HepG2 (cell line): ENCODE measurements around the gene TFAP2E. TPM values are rescaled to one million over a fixed set of nuclear protein-coding genes. Genes with fewer than 3 reads are reported as not detected.

ENCODE experiments used
- ATAC-seq: fragments of 200-7000 bp; cut with Tn5 transposase; 3 replicates; pipeline ENCODE4 v1.9.1; 2020; ENCODE audit warnings: mild to moderate bottlenecking, moderate library complexity
- BruUV-seq: library from RNA; stranded (reverse); fragments of 400-500 nt; replicated peaks from 2 replicates; lab custom pipeline; 2021; lab: Mats Ljungman, UMichigan
- CTCF ChIA-PET: fragments of 300-600 bp; formaldehyde crosslinking; extraction: SDS; loops from one replicate; lab custom pipeline; 2021; ENCODE audit warnings: low total read pairs, inconsistent platforms, low intra/inter-chr PET ratio; lab: Yijun Ruan, JAX
- POLR2A ChIA-PET: fragments of 350-600 bp; sonication (Branson Sonifier 250); formaldehyde crosslinking; loops from one replicate; lab custom pipeline; 2020; ENCODE audit warnings: antibody characterized with exemption, inconsistent platforms; lab: Yijun Ruan, JAX
- DNase-seq: peaks from one replicate; pipeline ENCODE4 v3.0.0-alpha.2; 2015; ENCODE audit warnings: low spot score
- FAIRE-seq: peaks from 3 replicates; lab custom pipeline; 2011; peaks lifted over from hg19 to GRCh38; lab: Jason Lieb, UNC
- H2AFZ ChIP-seq: one replicate; pipeline ENCODE4 v1.6.1; 2011; ENCODE audit warnings: low read length, inconsistent platforms
- H3K27ac ChIP-seq: fragments of 300-600 bp; 3 replicates; pipeline ENCODE4 v1.8.0; 2011; ENCODE audit warnings: mixed run types, mild to moderate bottlenecking, mixed read lengths, low read length, inconsistent platforms; ENCODE audit not compliant: insufficient read depth; ENCODE audit errors: extremely low read length
- H3K27me3 ChIP-seq, 2 experiments: fragments of 200-600 bp in 1 of 2; 2 replicates in 1 of 2; 3 replicates in 1 of 2; pipeline versions ENCODE4 v1.6.0 to v1.8.0; 2011; ENCODE audit warnings: low read length in 2 of 2, mild to moderate bottlenecking in 2 of 2, moderate library complexity in 2 of 2, inconsistent platforms in 1 of 2; ENCODE audit not compliant: insufficient read depth in 2 of 2, control insufficient read depth in 1 of 2
- H3K36me3 ChIP-seq, 2 experiments: fragments of 200-600 bp in 1 of 2; replicated peaks in 1 of 2; 2 replicates in 1 of 2; 3 replicates in 1 of 2; pipeline versions ENCODE4 v1.5.1 to v1.8.0; 2011; ENCODE audit warnings: low read length in 2 of 2, inconsistent platforms in 1 of 2; ENCODE audit not compliant: insufficient read depth in 2 of 2, control insufficient read depth in 1 of 2
- H3K4me1 ChIP-seq: 2 replicates; pipeline ENCODE4 v1.5.1; 2012; ENCODE audit warnings: low read length, inconsistent platforms; ENCODE audit not compliant: insufficient read depth
- H3K4me2 ChIP-seq: 2 replicates; pipeline ENCODE4 v1.6.0; 2011; ENCODE audit warnings: low read depth, low read length, inconsistent platforms
- H3K4me3 ChIP-seq, 3 experiments: fragments of 200-600 bp in 1 of 3; sonication (generic), shearing (Covaris generic) in 1 of 3; replicated peaks in 1 of 3; 2 replicates each; pipeline ENCODE4 v1.5.1; 2011 to 2016; ENCODE audit warnings: low read length in 3 of 3, inconsistent platforms in 2 of 3, low read depth in 2 of 3, mild to moderate bottlenecking in 2 of 3, control low read depth in 1 of 3, mixed read lengths in 1 of 3; ENCODE audit not compliant: insufficient read depth in 1 of 3
- H3K79me2 ChIP-seq: one replicate; pipeline ENCODE4 v1.6.1; 2011; ENCODE audit warnings: low read length, inconsistent platforms; ENCODE audit not compliant: insufficient read depth
- H3K9ac ChIP-seq: 2 replicates; pipeline ENCODE4 v1.6.0; 2011; ENCODE audit warnings: mild to moderate bottlenecking, low read depth, low read length, inconsistent platforms; ENCODE audit not compliant: insufficient read depth
- H3K9me3 ChIP-seq: 2 replicates; pipeline ENCODE4 v1.5.1; 2012; ENCODE audit warnings: mild to moderate bottlenecking, low read length
- H4K20me1 ChIP-seq: 2 replicates; pipeline ENCODE4 v1.6.0; 2011; ENCODE audit warnings: inconsistent platforms, mild to moderate bottlenecking, low read length, moderate library complexity; ENCODE audit not compliant: insufficient read depth
- CBFB ChIP-seq: sonication (generic); formaldehyde crosslinking; IDR thresholded peaks from 2 replicates; pipeline ENCODE4 v1.4.0; 2020; ENCODE audit warnings: missing genetic modification reagents
- FOXO1 ChIP-seq: sonication (generic); formaldehyde crosslinking; IDR thresholded peaks from 2 replicates; pipeline ENCODE4 v1.4.0; 2020; ENCODE audit warnings: missing genetic modification reagents
- GTF3A ChIP-seq: sonication (generic); formaldehyde crosslinking; conservative IDR thresholded peaks from 2 replicates; pipeline ENCODE4 v1.4.0; 2020; ENCODE audit warnings: mild to moderate bottlenecking, missing genetic modification reagents
- HOXA9 ChIP-seq: sonication (generic); formaldehyde crosslinking; IDR thresholded peaks from 2 replicates; pipeline ENCODE4 v1.8.1; 2022; ENCODE audit warnings: missing genetic modification reagents, mild to moderate bottlenecking, moderate library complexity, borderline replicate concordance
- HOXD1 ChIP-seq: sonication (generic); formaldehyde crosslinking; IDR thresholded peaks from 2 replicates; pipeline ENCODE4 v1.5.0; 2020; ENCODE audit warnings: missing genetic modification reagents
- KDM2A ChIP-seq: sonication (generic); formaldehyde crosslinking; IDR thresholded peaks from 2 replicates; pipeline ENCODE4 v1.4.0; 2020; ENCODE audit warnings: low read depth, missing genetic modification reagents, borderline replicate concordance
- PHF8 ChIP-seq: sonication (generic); formaldehyde crosslinking; IDR thresholded peaks from 2 replicates; pipeline ENCODE4 v1.5.0; 2020; ENCODE audit warnings: missing genetic modification reagents
- PRPF4 ChIP-seq: fragments of 200-400 bp; formaldehyde crosslinking; IDR thresholded peaks from 2 replicates; pipeline ENCODE4 v1.6.1; 2016; ENCODE audit warnings: low read length, low read depth; ENCODE audit not compliant: poor library complexity, severe bottlenecking
- SRY ChIP-seq: sonication (generic); formaldehyde crosslinking; IDR thresholded peaks from 2 replicates; pipeline ENCODE4 v1.8.0; 2022; ENCODE audit warnings: mild to moderate bottlenecking, missing genetic modification reagents
- XRCC5 ChIP-seq: fragments of 200-400 bp; formaldehyde crosslinking; optimal IDR thresholded peaks from 2 replicates; pipeline ENCODE3; 2017; ENCODE audit warnings: mild to moderate bottlenecking, low read length
- ZNF614 ChIP-seq: IDR thresholded peaks from 2 replicates; pipeline ENCODE4 v1.6.1; 2018; ENCODE audit warnings: missing biosample characterization, missing genetic modification reagents, inconsistent platforms, borderline replicate concordance
- ZNF720 ChIP-seq: sonication (generic); formaldehyde crosslinking; IDR thresholded peaks from 2 replicates; pipeline ENCODE4 v1.4.0; 2020; ENCODE audit warnings: missing genetic modification reagents
- ZNF777 ChIP-seq: sonication (generic); formaldehyde crosslinking; IDR thresholded peaks from 2 replicates; pipeline ENCODE4 v1.4.0; 2020; ENCODE audit warnings: missing genetic modification reagents
- WGBS: methylation state at CpG from one replicate; pipeline ENCODE4 v1.1.6; 2017; ENCODE audit warnings: low lambda C conversion rate; 5-methylcytosine and 5-hydroxymethylcytosine counted together
- in situ Hi-C: cut with HindIII; loops from 2 replicates; pipeline ENCODE4 v1.10.0; 2017; ENCODE audit warnings: low pct_unique_long_range_greater_than_20kb; ENCODE audit not compliant: extremely low pct_ligation_motif_present
- intact Hi-C: fragments of 100-400 bp; cut with micrococcal nuclease; formaldehyde crosslinking; loops from one replicate; pipeline ENCODE4 v1.10.0; 2022; ENCODE audit not compliant: unreplicated experiment
- polyA plus RNA-seq, 8 experiments: library from polyadenylated mRNA; depleted of rRNA in 3 of 8; stranded (reverse) in 7 of 8; unstranded in 1 of 8; fragments of >200 nt; fragmentation: Illumina TruSeq in 4 of 8; extraction: Trizol in 4 of 8; gene quantifications; 2 replicates each; pipeline versions ENCODE4 v1.2.1 to v1.2.3, GENCODE V29; 2011 to 2016; ENCODE audit warnings: low read depth in 4 of 8, missing spikeins in 1 of 8, mixed read lengths in 1 of 8; ENCODE audit not compliant: insufficient read depth in 1 of 8
- total RNA-seq, 5 experiments: library from RNA; depleted of rRNA; stranded (reverse); fragments of >200 nt; fragmentation: Illumina TruSeq; extraction: Trizol; gene quantifications; 2 replicates each; pipeline ENCODE4 v1.2.3, GENCODE V29; 2016; ENCODE audit warnings: low read depth in 1 of 5
- TF ChIP-seq, protein P1 (sequence below): sonication (generic); formaldehyde crosslinking; IDR thresholded peaks from 2 replicates; pipeline ENCODE4 v1.4.0; 2020; ENCODE audit warnings: mild to moderate bottlenecking, missing genetic modification reagents
- TF ChIP-seq, protein P2 (sequence below): sonication (generic); formaldehyde crosslinking; IDR thresholded peaks from 2 replicates; pipeline ENCODE4 v1.4.0; 2020; ENCODE audit warnings: missing genetic modification reagents, mild to moderate bottlenecking, borderline replicate concordance
- TF ChIP-seq, protein P3 (sequence below): sonication (generic); formaldehyde crosslinking; IDR thresholded peaks from 2 replicates; pipeline ENCODE4 v1.5.0; 2020; ENCODE audit warnings: mild to moderate bottlenecking, missing genetic modification reagents, moderate library complexity

Gene TFAP2E
- total and polyA plus RNA-seq, 2 of the 13 experiments (the other 11 are each of a cell fraction or from before 2014, with no cell fraction given), result 0.31 to 0.41 TPM

DNA sequence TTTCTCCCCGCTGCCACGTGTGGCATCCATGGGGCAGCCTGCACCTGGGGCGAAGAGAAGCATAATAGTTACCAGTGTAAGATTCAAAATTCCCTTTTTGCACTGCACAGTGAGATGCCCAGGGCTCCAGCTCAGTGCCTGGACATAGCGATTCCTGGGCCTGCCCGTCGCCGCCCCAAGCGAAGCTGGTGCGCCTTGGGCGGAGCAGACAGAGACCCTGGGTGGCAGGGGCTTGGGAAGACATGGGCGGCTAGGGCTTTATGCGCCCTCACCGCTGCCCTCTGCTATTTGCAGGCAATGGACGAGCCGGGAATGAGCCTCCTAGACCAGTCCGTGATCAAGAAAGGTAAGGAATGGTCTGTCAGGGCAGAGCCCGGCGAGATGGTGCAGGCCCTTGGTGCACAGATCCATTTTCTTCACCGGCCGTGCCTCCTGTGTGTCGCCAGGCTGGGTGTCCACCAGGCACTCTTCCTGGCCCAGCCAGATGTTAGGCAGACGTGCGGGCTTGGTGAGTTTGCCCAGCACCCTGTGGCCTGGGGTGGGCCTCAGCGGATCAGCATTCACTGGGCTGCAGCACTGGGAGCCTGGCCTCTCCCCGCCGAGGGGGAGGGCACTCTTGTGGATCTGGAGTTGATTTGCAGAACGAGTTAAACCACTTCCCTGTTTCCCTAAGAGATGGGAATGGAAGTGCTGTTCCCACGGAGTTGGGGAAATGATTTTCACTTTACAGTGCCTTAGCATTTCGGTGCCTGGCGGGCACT is 1.7 kb downstream of the TFAP2E start:
- Histone ChIP-seq H3K9me3 (no peaks in the 10 kb centered on the region), H3K9ac (peak overlapping the region; percentile 69), H3K27me3 (peaks cover 0 to 10% of the 10 kb centered on the region in 2 experiments; a peak in 1 of 5 replicates), H2AFZ (peak overlapping the region; percentile 73), H3K79me2 (no peaks in the 10 kb centered on the region), H3K36me3 (no peaks in the 10 kb centered on the region), H4K20me1 (no peaks in the 10 kb centered on the region), H3K4me1 (peaks cover 28% of the 10 kb centered on the region), H3K4me2 (peak overlapping the region; percentile 97), H3K4me3 (peak overlapping the region; percentile 26 to 65 (median 37); a peak in 5 of 6 replicates), H3K27ac (peak overlapping the region; percentile 62)
- intact Hi-C loops (loop anchor here (2.0 to 5.0 kb wide), 2 partner anchors 18 to 67 kb away; partner anchors contain the start of gene PSMB2), in situ Hi-C loops (no loop called here)
- BruUV-seq, result no TSS peak
- ATAC-seq (peak; percentile 63), FAIRE-seq (no peak), DNase-seq (no peak)
- 74% methylated on average over 14 of the region's 30 CpGs for WGBS
- CTCF ChIA-PET, result no interaction called here
- POLR2A ChIA-PET, result interaction anchor here (1.6 to 1.7 kb wide), 2 partner anchors 18 kb away, joined by 3 to 6 read pairs; partner anchors contain the start of genes KIAA0319L and NCDN
- TF ChIP-seq HOXD1 (CRISPR knock-in tag) (no peak), PRPF4 (peak; percentile 35), HOXA9 (0 out of 2 replicates have a peak, but pooled peaks have one; percentile 35), GTF3A (CRISPR knock-in tag) (no peak), ZNF614 (CRISPR knock-in tag) (0 out of 2 replicates have a peak, but pooled peaks have one; percentile 19), SRY (CRISPR knock-in tag) (no peak), CBFB (CRISPR knock-in tag) (no peak), PHF8 (CRISPR knock-in tag) (peak; percentile 40), ZNF777 (CRISPR knock-in tag) (peak; percentile 68), FOXO1 (CRISPR knock-in tag) (0 out of 2 replicates have a peak, but pooled peaks have one; percentile 19), ZNF720 (no peak), KDM2A (CRISPR knock-in tag) (peak; percentile 9; the same call in 1 of the 2 replicates), XRCC5 (peak; percentile 56)
- TF ChIP-seq, protein P1, sequence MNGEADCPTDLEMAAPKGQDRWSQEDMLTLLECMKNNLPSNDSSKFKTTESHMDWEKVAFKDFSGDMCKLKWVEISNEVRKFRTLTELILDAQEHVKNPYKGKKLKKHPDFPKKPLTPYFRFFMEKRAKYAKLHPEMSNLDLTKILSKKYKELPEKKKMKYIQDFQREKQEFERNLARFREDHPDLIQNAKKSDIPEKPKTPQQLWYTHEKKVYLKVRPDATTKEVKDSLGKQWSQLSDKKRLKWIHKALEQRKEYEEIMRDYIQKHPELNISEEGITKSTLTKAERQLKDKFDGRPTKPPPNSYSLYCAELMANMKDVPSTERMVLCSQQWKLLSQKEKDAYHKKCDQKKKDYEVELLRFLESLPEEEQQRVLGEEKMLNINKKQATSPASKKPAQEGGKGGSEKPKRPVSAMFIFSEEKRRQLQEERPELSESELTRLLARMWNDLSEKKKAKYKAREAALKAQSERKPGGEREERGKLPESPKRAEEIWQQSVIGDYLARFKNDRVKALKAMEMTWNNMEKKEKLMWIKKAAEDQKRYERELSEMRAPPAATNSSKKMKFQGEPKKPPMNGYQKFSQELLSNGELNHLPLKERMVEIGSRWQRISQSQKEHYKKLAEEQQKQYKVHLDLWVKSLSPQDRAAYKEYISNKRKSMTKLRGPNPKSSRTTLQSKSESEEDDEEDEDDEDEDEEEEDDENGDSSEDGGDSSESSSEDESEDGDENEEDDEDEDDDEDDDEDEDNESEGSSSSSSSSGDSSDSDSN (CRISPR knock-in tag), result peak; percentile 20; the same call in 1 of the 2 replicates
- TF ChIP-seq, protein P2, sequence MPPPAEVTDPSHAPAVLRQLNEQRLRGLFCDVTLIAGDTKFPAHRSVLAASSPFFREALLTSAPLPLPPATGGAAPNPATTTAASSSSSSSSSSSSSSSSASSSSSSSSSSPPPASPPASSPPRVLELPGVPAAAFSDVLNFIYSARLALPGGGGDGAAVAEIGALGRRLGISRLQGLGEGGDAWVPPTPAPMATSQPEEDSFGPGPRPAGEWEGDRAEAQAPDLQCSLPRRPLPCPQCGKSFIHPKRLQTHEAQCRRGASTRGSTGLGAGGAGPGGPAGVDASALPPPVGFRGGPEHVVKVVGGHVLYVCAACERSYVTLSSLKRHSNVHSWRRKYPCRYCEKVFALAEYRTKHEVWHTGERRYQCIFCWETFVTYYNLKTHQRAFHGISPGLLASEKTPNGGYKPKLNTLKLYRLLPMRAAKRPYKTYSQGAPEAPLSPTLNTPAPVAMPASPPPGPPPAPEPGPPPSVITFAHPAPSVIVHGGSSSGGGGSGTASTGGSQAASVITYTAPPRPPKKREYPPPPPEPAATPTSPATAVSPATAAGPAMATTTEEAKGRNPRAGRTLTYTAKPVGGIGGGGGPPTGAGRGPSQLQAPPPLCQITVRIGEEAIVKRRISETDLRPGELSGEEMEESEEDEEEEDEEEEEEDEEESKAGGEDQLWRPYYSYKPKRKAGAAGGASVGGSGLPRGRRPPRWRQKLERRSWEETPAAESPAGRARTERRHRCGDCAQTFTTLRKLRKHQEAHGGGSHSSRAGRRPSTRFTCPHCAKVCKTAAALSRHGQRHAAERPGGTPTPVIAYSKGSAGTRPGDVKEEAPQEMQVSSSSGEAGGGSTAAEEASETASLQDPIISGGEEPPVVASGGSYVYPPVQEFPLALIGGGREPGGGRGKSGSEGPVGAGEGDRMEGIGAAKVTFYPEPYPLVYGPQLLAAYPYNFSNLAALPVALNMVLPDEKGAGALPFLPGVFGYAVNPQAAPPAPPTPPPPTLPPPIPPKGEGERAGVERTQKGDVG (CRISPR knock-in tag), result peak; percentile 56; the same call in 1 of the 2 replicates
- TF ChIP-seq, protein P3, sequence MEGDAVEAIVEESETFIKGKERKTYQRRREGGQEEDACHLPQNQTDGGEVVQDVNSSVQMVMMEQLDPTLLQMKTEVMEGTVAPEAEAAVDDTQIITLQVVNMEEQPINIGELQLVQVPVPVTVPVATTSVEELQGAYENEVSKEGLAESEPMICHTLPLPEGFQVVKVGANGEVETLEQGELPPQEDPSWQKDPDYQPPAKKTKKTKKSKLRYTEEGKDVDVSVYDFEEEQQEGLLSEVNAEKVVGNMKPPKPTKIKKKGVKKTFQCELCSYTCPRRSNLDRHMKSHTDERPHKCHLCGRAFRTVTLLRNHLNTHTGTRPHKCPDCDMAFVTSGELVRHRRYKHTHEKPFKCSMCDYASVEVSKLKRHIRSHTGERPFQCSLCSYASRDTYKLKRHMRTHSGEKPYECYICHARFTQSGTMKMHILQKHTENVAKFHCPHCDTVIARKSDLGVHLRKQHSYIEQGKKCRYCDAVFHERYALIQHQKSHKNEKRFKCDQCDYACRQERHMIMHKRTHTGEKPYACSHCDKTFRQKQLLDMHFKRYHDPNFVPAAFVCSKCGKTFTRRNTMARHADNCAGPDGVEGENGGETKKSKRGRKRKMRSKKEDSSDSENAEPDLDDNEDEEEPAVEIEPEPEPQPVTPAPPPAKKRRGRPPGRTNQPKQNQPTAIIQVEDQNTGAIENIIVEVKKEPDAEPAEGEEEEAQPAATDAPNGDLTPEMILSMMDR (CRISPR knock-in tag), result 0 out of 2 replicates have a peak, but pooled peaks have one; percentile 10
